ENCODE data around the gene BMPR1B.

The BMPR1B gene

GRCh38 chr4:95180531-95181242, 422.9 kb downstream of the BMPR1B start:
- H3K4me3 ChIP-seq (replicated peaks; ENCODE audit: low read depth, low read length), result no peak overlapping the region
- no peak for TF ChIP-seq CTCF (IDR thresholded peaks at IDR 0.05; ENCODE audit: low read length, missing control alignments)
- DNase-seq (ENCODE audit: low read depth), result no peak

- no peak overlapping the region for H3K4me3 ChIP-seq (replicated peaks; ENCODE audit: low read depth, low read length)
- no peak for TF ChIP-seq CTCF (IDR thresholded peaks at IDR 0.05; ENCODE audit: low read length, missing control alignments)
- peak; percentile 24 for DNase-seq (ENCODE audit: low read depth)
These were observed 423.7 kb downstream of the BMPR1B start for GRCh38 chr4:95181243-95181995.

GRCh38 chr4:95181996-95182306, 424.2 kb downstream of the BMPR1B start:
- DNase-seq (ENCODE audit: low read depth), result no peak
- no peak for TF ChIP-seq CTCF (IDR thresholded peaks at IDR 0.05; ENCODE audit: low read length, missing control alignments)
- H3K4me3 ChIP-seq (replicated peaks; ENCODE audit: low read depth, low read length), result no peak overlapping the region

- TF ChIP-seq CTCF (IDR thresholded peaks at IDR 0.05; ENCODE audit: low read length, missing control alignments), result no peak
- no peak for DNase-seq (ENCODE audit: low read depth)
- H3K4me3 ChIP-seq (replicated peaks; ENCODE audit: low read depth, low read length), result no peak overlapping the region
These were observed 426.1 kb downstream of the BMPR1B start for GRCh38 chr4:95183656-95184408.

GRCh38 chr4:95186666-95187065, 428.9 kb downstream of the BMPR1B start:
- no peak for DNase-seq (ENCODE audit: low read depth)
- TF ChIP-seq CTCF (IDR thresholded peaks at IDR 0.05; ENCODE audit: low read length, missing control alignments), result no peak
- no peak overlapping the region for H3K4me3 ChIP-seq (replicated peaks; ENCODE audit: low read depth, low read length)

- no peak for DNase-seq (ENCODE audit: low read depth)
- TF ChIP-seq CTCF (IDR thresholded peaks at IDR 0.05; ENCODE audit: low read length, missing control alignments), result no peak
- H3K4me3 ChIP-seq (replicated peaks; ENCODE audit: low read depth, low read length), result no peak overlapping the region
These were observed 431.1 kb downstream of the BMPR1B start for GRCh38 chr4:95188701-95189370.
